KBM-7 (cell line): ENCODE data around the gene UIMC1.

Source experiments
- DNase-seq: peaks from one replicate; pipeline ENCODE4 v3.0.0-alpha.2; 2015
- in situ Hi-C: fragments of 300-500 bp; cut with MboI; formaldehyde crosslinking; loops from 2 replicates; pipeline ENCODE4 v1.14.3; 2020; ENCODE audit warnings: low sequenced_read_pairs, low pct_unique_long_range_greater_than_20kb, mixed read lengths

Gene UIMC1

DNA sequence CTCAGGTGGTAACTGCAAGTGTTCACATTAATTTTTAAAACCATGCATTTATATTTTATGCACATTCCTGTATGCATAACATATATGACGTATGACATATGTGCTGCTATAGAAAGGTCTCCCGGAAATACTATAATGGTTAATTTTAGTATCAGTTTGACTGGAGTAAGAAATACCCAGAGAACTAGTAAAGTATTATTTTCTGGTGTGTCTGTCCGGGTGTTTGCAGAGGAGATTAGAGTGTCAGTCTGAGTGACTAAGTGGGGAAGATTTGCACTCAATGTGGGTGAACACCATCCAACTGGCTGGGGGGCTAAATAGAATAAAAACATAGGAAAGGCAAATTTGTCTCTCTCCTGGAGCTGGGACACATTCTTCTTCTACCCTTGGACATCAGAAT lies 26.9 kb downstream of the UIMC1 start:
- in situ Hi-C loops, result no loop called here
- DNase-seq, result no peak

DNA sequence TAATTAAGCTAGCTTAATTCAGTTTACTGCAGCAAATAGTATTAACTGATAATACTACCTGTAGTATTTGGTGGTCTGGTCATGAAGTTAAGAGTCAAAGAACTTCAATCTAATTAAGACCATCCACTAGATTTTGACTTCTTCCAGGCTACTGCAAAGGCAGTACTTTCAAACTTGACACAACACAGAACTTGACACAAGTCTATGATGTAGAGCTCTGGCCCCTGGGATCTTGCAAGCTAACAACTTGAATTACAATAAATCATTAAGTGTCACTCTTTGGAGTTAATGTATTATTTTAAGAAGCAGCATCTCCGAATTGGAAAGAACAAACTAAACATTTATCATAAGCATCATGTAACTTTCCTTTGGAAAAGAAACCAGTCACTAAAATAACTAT lies 40.9 kb downstream of the UIMC1 start:
- no peak for DNase-seq
- in situ Hi-C loops, result loop anchor here (25.0 kb wide), 1 partner anchor 303 kb away; no protein-coding TSS in a partner anchor

DNA sequence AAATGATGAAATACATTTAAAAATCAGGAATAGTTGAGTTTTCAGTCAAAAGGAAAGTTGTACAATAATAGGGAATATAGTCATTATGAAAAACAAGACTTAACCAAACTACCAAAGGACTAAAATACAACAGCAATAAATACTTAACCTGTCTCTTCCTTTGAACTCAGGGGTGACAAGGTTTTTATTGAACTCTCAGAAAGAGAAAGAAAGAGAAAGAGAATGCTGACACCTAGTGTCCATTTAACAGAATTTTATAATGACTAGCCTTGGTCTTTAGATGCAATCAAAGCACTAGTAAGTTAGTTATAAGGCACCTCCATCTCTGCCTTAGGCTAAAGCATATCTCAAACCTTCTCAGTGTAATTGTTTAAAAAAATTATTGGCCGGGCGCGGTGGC lies 47.5 kb downstream of the UIMC1 start:
- DNase-seq, result peak; percentile 55

DNA sequence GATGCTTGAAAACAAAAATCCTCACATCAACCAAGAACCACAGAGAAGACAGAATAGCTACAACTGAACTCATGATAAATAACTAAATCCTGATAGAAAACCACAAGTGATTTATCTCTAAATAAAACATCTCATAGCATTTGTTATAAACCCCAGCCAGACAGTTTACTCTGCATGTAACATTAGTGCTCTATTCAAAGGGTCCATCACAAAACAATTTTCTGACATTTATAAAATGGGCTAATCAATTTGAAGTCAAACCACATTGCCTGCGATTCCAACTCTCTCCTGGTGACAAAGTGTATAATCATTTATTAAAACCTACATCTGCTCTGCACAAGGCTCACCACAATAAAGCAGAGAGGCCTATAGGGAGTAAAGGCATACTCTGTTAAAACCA lies 49.8 kb downstream of the UIMC1 start:
- DNase-seq, result no peak
- in situ Hi-C loops, result loop anchor here (25.0 kb wide), 1 partner anchor 294 kb away; no protein-coding TSS in a partner anchor

More for the DNA sequence above, 47.5 kb downstream of the UIMC1 start:
- in situ Hi-C loops, result loop anchor here (25.0 kb wide), 1 partner anchor 297 kb away; no protein-coding TSS in a partner anchor

DNA sequence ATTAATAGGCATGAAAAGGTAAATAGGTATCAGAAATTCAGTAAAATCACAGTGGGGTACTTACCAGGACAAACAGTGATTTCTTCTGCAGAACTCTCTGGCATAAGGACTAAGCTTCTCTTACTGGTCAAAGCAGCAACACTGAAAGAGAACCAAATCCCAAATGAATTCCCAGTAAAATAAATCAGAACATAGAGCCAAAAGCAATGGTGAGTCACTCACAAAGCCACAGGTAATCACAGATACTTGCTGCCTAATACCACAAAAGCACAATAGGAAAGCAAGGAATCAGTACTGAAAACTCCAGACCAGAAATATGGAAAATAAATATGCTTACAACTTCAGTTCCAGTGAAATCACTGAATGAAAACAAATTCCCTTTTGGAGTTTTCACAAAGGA lies 50.7 kb downstream of the UIMC1 start:
- DNase-seq, result no peak
- in situ Hi-C loops, result loop anchor here (25.0 kb wide), 1 partner anchor 294 kb away; no protein-coding TSS in a partner anchor

DNA sequence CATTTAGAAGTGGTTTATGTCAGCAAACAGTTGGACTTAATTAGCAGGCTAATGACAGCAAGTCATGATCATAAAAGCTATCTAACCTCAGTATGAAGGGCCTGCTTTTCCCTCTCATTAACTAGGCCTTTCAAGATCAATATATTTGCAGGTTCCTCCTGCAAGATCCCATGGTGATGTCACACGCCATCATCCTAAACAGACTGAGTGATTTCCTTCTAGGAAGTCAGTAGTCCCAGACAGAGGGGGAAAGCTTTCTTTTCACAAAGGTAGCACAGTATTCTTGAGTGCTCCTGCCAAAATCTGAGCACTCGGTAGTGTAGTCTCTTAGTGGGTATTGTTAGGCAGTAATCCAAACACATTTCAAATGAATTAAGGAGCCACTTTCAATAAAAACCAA lies 52.5 kb downstream of the UIMC1 start:
- in situ Hi-C loops, result loop anchor here (25.0 kb wide), 1 partner anchor 292 kb away; no protein-coding TSS in a partner anchor
- no peak for DNase-seq

DNA sequence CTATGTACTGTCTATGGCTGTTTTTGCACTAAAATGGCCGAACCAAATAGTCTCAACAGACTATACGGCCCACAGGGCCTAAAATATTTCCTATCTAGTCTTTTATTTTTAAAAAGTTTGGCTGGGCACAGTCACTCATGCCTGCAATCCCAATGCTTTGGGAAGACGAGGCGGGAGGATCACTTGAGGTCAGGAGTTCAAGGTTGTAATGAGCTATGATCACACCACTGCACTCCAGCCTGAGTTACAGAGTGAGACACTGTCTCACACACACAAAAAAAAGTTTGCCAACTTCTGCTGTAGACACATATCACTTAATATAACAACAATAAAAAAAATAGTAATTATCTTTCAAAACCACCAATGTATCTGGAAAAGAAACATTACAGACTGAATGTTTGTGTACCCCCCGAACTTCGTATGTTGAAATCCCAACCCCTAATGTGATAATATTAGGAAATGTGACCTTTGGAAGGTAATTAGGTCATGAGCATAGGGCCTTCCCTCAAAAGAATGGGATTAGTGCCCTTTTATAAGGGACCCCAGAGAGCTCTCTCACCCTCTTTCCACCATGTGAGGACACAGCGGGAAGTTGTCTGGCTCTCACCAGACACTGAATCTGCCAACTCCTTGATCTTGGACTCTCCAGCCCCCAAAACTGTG lies 53.9 kb downstream of the UIMC1 start:
- in situ Hi-C loops, result loop anchor here (25.0 kb wide), 1 partner anchor 290 kb away; no protein-coding TSS in a partner anchor
- no peak for DNase-seq

DNA sequence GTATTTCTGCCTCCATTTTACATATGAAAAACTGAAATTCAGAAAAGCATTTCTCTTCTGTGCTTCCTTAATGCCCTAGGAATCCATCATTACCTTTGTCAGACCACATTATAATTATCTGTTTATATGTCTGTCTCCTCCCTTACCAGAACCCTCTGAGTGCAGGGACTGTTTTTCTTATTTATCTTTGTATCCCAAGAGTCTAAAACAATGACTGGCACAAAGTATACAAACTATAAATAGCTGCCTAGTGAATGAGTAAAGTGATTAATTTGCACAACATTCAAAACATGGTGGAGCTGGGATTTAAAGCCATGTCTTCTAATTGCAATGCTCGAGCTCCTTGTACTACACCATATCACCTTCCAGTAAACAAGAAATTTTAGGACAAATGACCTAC lies 58.1 kb downstream of the UIMC1 start:
- in situ Hi-C loops, result no loop called here
- no peak for DNase-seq

DNA sequence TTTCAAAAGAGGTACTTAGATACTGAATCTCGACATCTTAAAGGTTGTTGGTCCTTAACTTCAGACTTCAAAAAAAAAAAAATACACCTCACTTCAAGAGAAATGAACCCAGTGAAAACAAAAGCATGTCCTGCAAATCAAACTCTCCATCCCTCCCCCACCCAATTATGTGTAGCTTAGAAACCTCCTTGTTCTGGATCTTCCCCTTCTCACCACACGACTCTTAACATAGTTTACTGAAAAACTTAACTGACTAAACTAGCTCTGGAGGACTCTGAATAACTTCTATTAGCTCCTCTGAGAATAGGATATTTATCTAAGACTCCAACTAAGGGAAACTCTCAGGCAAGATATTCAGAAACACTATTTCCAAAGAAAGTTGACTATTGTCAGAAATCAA lies 58.7 kb downstream of the UIMC1 start:
- no peak for DNase-seq
- in situ Hi-C loops, result no loop called here

DNA sequence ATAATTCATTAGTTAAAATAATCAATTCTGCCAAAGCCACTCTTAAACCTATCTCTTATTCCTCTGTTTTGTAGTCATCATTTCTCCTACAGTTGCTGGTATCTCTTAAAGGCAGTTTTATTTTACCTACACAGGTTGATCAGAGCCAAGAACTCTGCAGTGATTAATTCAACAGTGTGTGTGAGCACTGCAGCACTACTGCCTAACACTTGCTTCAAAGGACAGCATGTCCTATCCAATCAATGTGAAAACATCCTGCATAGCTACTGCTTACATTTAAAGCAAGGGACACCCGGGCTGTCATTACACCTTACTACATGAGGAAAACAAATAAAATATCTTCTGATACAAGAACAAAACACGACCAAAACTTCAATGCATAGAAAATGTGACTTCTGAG lies 62.3 kb downstream of the UIMC1 start:
- in situ Hi-C loops, result no loop called here
- DNase-seq, result no peak

DNA sequence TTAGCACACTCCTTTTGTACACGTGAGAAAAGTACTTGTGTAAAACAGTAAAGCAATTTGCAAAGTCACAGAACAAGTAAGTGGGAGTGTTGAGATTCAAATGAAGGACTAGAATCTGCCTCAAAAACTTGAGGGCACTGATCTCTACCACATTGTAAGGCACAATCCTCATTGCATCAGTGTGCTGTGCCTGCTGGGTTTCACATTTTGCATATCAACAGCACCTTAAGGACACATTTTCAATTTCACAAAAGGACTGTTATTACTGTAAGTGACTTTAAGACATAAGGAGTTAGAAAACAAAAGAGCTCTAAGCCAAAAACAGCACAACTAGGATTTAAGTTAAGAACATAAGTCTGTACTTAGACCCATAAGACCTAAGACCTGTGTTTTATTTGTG lies 62.8 kb downstream of the UIMC1 start:
- DNase-seq, result no peak
- in situ Hi-C loops, result no loop called here

DNA sequence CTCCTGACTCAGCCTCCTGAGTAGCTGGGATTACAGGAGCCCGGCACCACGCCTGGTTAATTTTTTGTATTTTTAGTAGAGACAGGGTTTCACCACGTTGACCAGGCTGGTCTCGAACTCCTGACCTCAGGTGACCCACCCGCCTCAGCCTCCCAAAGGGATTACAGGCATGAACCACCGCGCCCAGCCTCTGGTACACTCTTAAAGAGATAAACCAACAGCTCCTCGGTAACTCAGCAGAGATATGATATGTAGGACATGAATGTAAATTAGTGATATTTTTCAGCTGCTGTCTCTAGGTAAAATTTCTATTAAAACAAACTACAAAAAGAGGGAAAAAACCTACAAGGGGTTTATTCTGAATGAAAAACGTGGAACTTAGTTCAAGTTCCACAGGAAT lies 64.6 kb downstream of the UIMC1 start:
- in situ Hi-C loops, result no loop called here
- no peak for DNase-seq

DNA sequence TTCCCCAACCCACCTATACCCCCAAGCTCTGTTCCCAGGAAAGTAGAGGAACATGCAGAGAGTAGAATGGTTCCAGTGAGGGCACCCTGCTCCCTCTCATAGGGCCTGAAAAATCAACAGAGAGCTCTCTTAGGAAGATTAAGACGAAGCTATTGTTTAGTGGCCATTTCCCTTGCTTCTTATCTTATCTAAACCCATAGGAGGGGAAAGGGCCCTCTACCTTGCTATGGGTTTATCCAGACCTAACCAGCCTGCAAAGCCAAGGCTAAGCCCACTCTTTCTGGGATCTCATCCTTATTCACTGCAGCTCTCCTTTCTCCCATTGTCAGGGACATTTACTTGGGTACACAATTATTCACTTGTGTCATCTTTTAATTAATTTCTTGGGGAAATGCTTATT lies 68.1 kb downstream of the UIMC1 start:
- DNase-seq, result no peak
- in situ Hi-C loops, result no loop called here

DNA sequence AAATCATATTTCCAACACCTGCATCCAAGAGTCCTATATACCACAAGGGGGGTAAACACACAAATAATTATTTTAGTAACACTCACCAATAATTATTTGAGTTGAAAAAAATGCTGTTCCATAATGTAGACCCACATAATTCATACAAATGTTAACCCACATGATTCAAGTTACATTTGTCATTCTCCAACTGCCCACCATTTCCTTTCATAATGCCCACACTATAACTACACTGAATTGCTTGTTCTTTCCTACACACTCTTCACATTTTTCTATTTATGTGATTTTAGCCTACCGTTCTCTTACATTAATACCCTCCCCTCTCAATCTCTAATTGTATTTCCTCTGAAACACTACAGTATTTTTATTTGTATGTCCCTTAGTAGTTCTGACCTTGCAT lies 71.6 kb downstream of the UIMC1 start:
- DNase-seq, result no peak
- in situ Hi-C loops, result no loop called here

DNA sequence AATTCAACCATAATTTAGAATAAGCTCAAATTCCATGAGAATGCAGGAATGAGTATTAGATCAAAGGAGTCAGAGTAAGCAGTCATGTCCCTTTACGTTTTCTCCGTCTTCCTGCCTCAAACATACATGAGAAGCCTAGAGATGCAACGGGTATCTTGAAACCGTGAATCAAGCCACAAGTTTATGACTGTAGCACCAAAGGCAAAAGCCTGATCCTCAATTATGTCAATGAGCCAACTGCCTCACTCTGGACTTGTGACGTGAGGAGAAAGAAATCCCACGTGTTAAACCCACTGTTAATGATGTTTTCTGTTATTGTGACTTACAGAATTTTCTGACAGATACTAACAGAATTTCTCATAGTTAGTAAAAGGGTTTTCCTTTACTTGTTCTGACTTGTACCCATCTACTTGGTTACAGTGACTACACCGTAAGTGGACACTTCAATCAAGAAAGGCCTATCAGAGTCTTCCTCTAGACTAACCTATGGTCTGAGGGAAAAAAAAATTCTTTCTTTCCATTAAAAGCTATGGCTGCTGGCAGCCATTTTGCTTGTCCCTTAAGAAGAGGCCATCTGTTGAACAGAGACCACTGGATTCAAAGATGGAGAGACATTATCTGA lies 72.2 kb downstream of the UIMC1 start:
- DNase-seq, result no peak
- in situ Hi-C loops, result no loop called here

DNA sequence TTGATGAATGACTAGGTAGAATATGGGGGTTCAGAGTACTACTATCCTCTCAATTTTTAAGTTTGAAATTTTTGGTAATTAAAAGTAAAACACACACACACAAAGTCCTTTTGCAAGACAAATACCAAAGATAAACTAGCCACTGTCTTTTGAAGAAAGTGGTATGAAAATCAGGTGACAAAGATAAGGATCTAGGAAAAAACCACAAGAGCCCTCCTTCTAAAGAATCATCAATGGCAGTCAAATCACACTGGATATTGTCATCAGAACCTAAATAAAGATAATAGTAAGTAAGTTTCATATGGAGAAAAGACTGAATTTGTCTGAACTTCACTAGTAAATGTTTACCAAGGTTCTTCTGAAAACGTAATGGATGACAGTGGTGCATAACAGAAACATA lies 76.9 kb downstream of the UIMC1 start:
- in situ Hi-C loops, result no loop called here
- DNase-seq, result no peak

DNA sequence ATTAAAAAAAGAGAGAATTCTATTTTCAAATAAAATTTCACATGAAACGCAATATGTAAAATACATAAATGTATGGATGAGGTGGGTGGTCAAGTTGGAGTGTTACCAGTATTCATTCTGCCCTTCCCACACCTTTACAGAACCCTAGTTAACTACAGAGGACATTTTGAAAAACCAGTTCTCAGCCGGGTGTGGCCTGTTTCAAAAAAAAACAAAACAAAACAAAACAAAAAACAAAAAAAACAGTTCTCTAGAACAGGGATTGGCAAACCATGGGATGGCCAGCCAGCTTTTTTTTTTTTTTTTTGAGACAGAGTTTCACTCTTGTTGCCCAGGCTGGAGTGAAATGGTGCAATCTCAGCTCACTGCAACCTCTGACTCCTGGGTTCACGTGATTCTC lies 79.0 kb downstream of the UIMC1 start:
- in situ Hi-C loops, result no loop called here
- no peak for DNase-seq

DNA sequence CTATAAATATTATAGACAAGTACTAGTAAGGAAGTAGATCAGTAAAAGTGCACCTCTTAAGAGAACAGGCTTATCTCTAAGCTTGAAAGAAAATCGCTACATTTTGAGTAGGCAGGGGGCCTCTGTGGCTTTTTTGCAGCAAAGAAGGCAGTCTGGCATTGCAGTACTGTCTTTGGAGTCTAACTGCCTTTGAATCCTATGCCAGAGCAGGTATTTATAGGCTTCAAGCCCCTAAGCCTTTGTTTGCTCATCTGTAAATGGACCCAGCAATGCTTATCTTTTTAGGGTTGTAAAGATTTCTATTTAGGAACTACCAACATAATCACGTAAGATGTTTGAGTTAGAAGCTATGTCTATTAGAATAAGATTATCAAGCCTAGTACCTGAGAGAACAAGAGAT lies 83.8 kb downstream of the UIMC1 start:
- in situ Hi-C loops, result no loop called here
- DNase-seq, result no peak

DNA sequence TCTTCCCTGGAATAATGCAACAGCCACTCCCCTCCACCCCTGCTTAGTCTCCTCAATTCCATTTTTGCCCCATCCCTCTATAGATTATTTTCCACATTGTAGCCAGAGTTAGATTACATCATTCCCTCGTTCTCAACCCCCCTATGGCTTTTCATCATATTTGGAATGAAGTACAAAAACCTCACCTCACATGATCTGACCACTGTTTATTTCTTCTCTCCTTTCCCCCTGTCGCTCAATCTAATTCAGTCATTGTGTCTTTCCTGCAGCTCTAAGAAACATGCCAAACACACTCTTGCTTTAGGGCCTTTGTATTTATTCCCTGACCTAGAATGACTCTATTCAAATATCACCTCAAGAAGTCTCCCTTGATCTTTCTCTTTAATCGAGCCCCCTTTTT lies 84.9 kb downstream of the UIMC1 start:
- in situ Hi-C loops, result no loop called here

DNA sequence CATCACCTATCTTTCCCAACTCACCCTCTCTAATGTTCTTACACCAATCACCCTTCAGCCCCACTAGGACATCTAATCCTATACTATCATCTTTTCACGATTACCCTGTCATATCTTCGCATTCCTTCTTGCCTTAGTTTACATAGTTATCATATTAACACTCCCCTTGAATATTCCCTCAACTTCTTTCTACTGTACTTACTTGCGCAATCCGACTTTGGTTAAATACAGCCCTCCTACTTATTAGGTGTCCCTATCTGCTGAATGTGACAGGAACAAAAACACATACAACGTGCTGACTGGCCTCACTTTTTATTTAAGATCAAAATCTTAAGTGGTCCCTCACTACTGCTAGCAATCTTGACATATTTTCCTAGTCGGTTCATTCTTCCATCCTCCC lies 88.0 kb downstream of the UIMC1 start:
- in situ Hi-C loops, result no loop called here
- no peak for DNase-seq

More for the DNA sequence above, 84.9 kb downstream of the UIMC1 start:
- DNase-seq, result no peak

DNA sequence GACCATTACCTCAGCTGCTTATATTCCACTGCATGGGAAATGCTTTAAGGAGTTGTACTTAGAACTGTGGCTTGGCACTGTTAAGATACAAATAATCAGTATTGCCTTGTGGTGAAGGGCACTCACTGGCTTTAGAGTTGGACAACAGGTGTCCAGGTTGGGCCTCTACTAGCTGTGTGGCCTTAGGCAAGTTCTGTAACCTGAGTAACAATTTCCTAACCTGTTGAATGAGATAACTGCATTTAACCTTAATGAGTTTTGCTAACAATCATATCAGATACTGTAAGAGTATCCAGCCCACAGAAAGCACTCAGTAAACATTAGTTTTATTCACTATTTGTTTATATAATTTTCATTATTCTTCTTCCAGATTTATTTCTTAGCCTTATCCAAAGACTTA lies 90.2 kb downstream of the UIMC1 start:
- in situ Hi-C loops, result no loop called here
- no peak for DNase-seq
